SK-N-SH treated with all-trans-retinoic acid at 6 μM for 48 hours (cell line): ENCODE results near the gene CTCF.

Experiments used
- ARNTL ChIP-seq: fragments of 450-650 bp; formaldehyde crosslinking; IDR thresholded peaks from 2 replicates; pipeline ENCODE4 v1.5.0; 2020; ENCODE audit warnings: low read depth, mild to moderate bottlenecking, moderate library complexity, borderline replicate concordance
- BACH2 ChIP-seq: fragments of 250-450 bp; sonication (Bioruptor Pico); IDR thresholded peaks from 2 replicates; pipeline ENCODE4 v1.9.0; 2021; ENCODE audit warnings: mild to moderate bottlenecking, borderline replicate concordance
- CSDC2 ChIP-seq: fragments of 250-450 bp; sonication (Bioruptor Pico); IDR thresholded peaks from 2 replicates; pipeline ENCODE4 v1.5.0; 2020; ENCODE audit warnings: mild to moderate bottlenecking, moderate library complexity
- ISL1 ChIP-seq: fragments of 250-450 bp; sonication (Bioruptor Pico); IDR thresholded peaks from 2 replicates; pipeline ENCODE4 v2.1.2; 2022; ENCODE audit warnings: mild to moderate bottlenecking, moderate library complexity
- PATZ1 ChIP-seq: fragments of 250-450 bp; sonication (Bioruptor Pico); IDR thresholded peaks from 2 replicates; pipeline ENCODE4 v1.8.0; 2020; ENCODE audit warnings: mild to moderate bottlenecking, moderate library complexity, borderline replicate concordance
- PPARA ChIP-seq: fragments of 250-450 bp; sonication (Bioruptor Pico); IDR thresholded peaks from 2 replicates; pipeline ENCODE4 v1.5.0; 2020; ENCODE audit warnings: mild to moderate bottlenecking, borderline replicate concordance
- SNAI2 ChIP-seq: fragments of 250-450 bp; sonication (Bioruptor Pico); IDR thresholded peaks from 2 replicates; pipeline ENCODE4 v1.5.0; 2020; ENCODE audit warnings: mild to moderate bottlenecking, moderate library complexity
- TOX ChIP-seq: fragments of 250-450 bp; sonication (Bioruptor Pico); IDR thresholded peaks from 2 replicates; pipeline ENCODE4 v1.8.0; 2021; ENCODE audit warnings: mild to moderate bottlenecking, moderate library complexity, borderline replicate concordance
- ZC3H10 ChIP-seq: fragments of 250-450 bp; sonication (Bioruptor Pico); IDR thresholded peaks from 2 replicates; pipeline ENCODE4 v1.5.1; 2021; ENCODE audit warnings: mild to moderate bottlenecking, moderate library complexity
- ZFP30 ChIP-seq: fragments of 450-650 bp; formaldehyde crosslinking; IDR thresholded peaks from 2 replicates; pipeline ENCODE4 v1.5.0; 2022; ENCODE audit warnings: mild to moderate bottlenecking, moderate library complexity
- ZNF8 ChIP-seq: fragments of 450-650 bp; formaldehyde crosslinking; IDR thresholded peaks from 2 replicates; pipeline ENCODE4 v1.5.0; 2020; ENCODE audit warnings: mild to moderate bottlenecking, moderate library complexity

DNA sequence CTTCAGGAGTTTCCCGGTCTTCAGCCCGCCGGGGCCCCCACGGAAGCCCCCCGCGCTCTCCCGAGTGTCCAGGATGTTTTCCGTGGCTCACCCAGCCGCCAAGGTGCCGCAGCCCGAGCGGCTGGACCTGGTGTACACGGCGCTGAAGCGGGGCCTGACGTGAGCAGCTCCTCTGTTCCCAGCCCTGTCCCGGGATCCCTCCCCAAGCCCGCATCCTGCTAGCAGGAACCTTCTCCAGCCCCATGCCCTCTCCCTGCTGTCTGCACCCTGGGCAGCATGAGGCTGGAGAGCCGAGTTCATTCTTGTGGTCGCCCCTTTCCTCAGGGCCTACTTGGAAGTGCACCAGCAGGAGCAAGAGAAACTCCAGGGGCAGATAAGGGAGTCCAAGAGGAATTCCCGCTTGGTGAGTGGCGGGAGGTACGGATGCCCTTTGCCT, 23.6 kb upstream of the CTCF start:
- no peak for TF ChIP-seq PATZ1
- no peak for TF ChIP-seq ZC3H10 (CRISPR knock-in tag)
- TF ChIP-seq TOX (CRISPR knock-in tag) = no peak
- TF ChIP-seq PPARA (CRISPR knock-in tag) = no peak
- no peak for TF ChIP-seq ZFP30 (CRISPR knock-in tag)
- no peak for TF ChIP-seq BACH2 (CRISPR knock-in tag)
- no peak for TF ChIP-seq ZNF8 (CRISPR knock-in tag)
- TF ChIP-seq CSDC2 (CRISPR knock-in tag) = no peak
- no peak for TF ChIP-seq SNAI2 (CRISPR knock-in tag)
- TF ChIP-seq ARNTL = no peak
- TF ChIP-seq ISL1 (CRISPR knock-in tag) = no peak
